ENCODE measurements around the gene FGFR2.

Gene FGFR2

GRCh38 chr10:121459279-121459621 is 139.0 kb downstream of the FGFR2 start:
- TF ChIP-seq PPARA (CRISPR knock-in tag; IDR thresholded peaks at IDR 0.05; ENCODE audit: borderline replicate concordance) (no peak), ZNF8 (CRISPR knock-in tag; IDR thresholded peaks at IDR 0.05) (no peak), ZNF70 (CRISPR knock-in tag; IDR thresholded peaks at IDR 0.05) (no peak), ZFP30 (CRISPR knock-in tag; IDR thresholded peaks at IDR 0.05) (no peak), SNAI2 (CRISPR knock-in tag; IDR thresholded peaks at IDR 0.05) (no peak), CREB5 (CRISPR knock-in tag; IDR thresholded peaks at IDR 0.05; ENCODE audit: low read depth) (no peak), TSHZ2 (CRISPR knock-in tag; IDR thresholded peaks at IDR 0.05) (no peak), ZNF565 (CRISPR knock-in tag; conservative IDR thresholded peaks at IDR 0.05; ENCODE audit: low read depth) (no peak), TOX (CRISPR knock-in tag; IDR thresholded peaks at IDR 0.05; ENCODE audit: borderline replicate concordance) (no peak), GLIS3 (CRISPR knock-in tag; IDR thresholded peaks at IDR 0.05) (no peak), CSDC2 (CRISPR knock-in tag; IDR thresholded peaks at IDR 0.05) (no peak), OSR1 (CRISPR knock-in tag; IDR thresholded peaks at IDR 0.05) (no peak), ESRRG (CRISPR knock-in tag; IDR thresholded peaks at IDR 0.05) (no peak), PATZ1 (CRISPR knock-in tag; IDR thresholded peaks at IDR 0.05; ENCODE audit: borderline replicate concordance) (no peak), TCF4 (CRISPR knock-in tag; IDR thresholded peaks at IDR 0.05; ENCODE audit: borderline replicate concordance) (no peak), ZC3H10 (CRISPR knock-in tag; IDR thresholded peaks at IDR 0.05) (no peak)
- no peak for ATAC-seq

GRCh38 chr10:121457729-121458128 is 140.5 kb downstream of the FGFR2 start:
- TF ChIP-seq BACH2 (CRISPR knock-in tag; IDR thresholded peaks at IDR 0.05; ENCODE audit: borderline replicate concordance), result no peak
- no peak for TF ChIP-seq POU6F1 (CRISPR knock-in tag; IDR thresholded peaks at IDR 0.05; ENCODE audit: borderline replicate concordance, low read depth)
- TF ChIP-seq GLIS3 (CRISPR knock-in tag; IDR thresholded peaks at IDR 0.05), result no peak
- no peak for TF ChIP-seq CSDC2 (CRISPR knock-in tag; IDR thresholded peaks at IDR 0.05)
- TF ChIP-seq ZFP3 (CRISPR knock-in tag; IDR thresholded peaks at IDR 0.05), result no peak
- TF ChIP-seq PATZ1 (CRISPR knock-in tag; IDR thresholded peaks at IDR 0.05; ENCODE audit: borderline replicate concordance), result no peak
- TF ChIP-seq CREB5 (CRISPR knock-in tag; IDR thresholded peaks at IDR 0.05; ENCODE audit: low read depth), result no peak
- TF ChIP-seq TOX (CRISPR knock-in tag; IDR thresholded peaks at IDR 0.05; ENCODE audit: borderline replicate concordance), result no peak
- no peak for TF ChIP-seq ISL1 (CRISPR knock-in tag; IDR thresholded peaks at IDR 0.05)
- no peak for TF ChIP-seq ZC3H10 (CRISPR knock-in tag; IDR thresholded peaks at IDR 0.05)
- TF ChIP-seq OSR1 (CRISPR knock-in tag; IDR thresholded peaks at IDR 0.05), result no peak
- no peak for TF ChIP-seq ZNF70 (CRISPR knock-in tag; IDR thresholded peaks at IDR 0.05)
- TF ChIP-seq SNAI2 (CRISPR knock-in tag; IDR thresholded peaks at IDR 0.05), result no peak
- TF ChIP-seq ZNF565 (CRISPR knock-in tag; conservative IDR thresholded peaks at IDR 0.05; ENCODE audit: low read depth), result no peak
- no peak for TF ChIP-seq TSHZ2 (CRISPR knock-in tag; IDR thresholded peaks at IDR 0.05)
- TF ChIP-seq ARNTL (CRISPR knock-in tag; IDR thresholded peaks at IDR 0.05; ENCODE audit: borderline replicate concordance, low read depth), result no peak
- no peak for TF ChIP-seq ZNF8 (CRISPR knock-in tag; IDR thresholded peaks at IDR 0.05)
- TF ChIP-seq TCF4 (CRISPR knock-in tag; IDR thresholded peaks at IDR 0.05; ENCODE audit: borderline replicate concordance), result no peak
- TF ChIP-seq PPARA (CRISPR knock-in tag; IDR thresholded peaks at IDR 0.05; ENCODE audit: borderline replicate concordance), result no peak

More at GRCh38 chr10:121457729-121458128, 140.5 kb downstream of the FGFR2 start:
- ATAC-seq, result no peak

Data from SK-N-SH treated with all-trans-retinoic acid at 6 μM for 48 hours (cell line).